GM19468 (cell line): ENCODE results near the gene BBS1.

Experiments used
- ATAC-seq: cut with Tn5 transposase; IDR thresholded peaks from one replicate; pipeline ENCODE4 v1.9.1; 2021; ENCODE audit warnings: mild to moderate bottlenecking, moderate library complexity, moderate number of reproducible peaks; ENCODE audit not compliant: unreplicated experiment; ENCODE audit errors: extremely low read depth

Gene BBS1

GRCh38 chr11:66476841-66477251 is 33.6 kb upstream of the BBS1 start:
- no peak for ATAC-seq

DNA sequence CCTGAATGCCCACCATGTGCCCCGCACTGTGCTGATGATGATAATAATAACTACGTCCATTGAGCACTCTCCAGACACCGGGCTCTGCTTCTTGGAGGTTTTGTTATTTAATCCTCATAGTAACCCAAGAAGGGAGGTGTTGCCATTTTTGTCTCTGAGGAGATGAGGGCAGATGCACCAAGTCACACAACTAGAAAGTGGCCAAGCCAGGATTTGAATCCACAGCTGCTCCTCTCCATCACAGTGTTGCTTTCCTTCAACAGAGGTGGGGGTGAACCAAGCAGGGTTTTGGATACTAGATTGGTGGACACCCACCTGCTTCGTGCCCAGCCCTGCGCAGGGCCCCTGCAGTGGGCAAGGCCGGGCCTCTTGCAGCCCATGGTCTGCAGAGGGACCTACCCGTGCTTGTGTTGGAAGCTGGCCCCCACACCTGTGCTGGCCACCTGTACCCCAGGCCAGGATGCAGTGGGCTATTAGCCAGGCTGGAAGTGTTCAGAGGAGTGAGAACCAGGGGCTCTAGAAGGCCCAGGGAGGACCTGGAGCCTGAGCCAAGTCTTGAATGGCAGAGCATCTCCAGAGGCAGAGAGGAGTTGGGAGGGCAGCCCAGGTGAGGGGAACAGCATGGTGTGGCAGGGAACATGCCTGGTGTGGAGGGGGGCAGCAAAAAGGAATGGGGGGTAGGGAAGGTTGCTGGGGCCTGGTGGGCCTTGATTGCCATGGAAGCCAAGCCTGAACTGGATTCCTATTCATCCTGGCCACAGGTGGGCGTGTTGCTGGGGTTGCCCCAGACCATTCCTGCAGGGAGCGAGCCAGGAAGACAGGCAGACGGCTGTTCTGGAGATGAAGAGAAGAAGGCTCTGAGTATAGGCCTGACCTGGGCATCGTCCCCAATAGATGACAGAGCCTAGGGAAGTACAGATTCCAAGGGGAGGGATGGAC is 32.9 kb upstream of the BBS1 start:
- no peak for ATAC-seq

DNA sequence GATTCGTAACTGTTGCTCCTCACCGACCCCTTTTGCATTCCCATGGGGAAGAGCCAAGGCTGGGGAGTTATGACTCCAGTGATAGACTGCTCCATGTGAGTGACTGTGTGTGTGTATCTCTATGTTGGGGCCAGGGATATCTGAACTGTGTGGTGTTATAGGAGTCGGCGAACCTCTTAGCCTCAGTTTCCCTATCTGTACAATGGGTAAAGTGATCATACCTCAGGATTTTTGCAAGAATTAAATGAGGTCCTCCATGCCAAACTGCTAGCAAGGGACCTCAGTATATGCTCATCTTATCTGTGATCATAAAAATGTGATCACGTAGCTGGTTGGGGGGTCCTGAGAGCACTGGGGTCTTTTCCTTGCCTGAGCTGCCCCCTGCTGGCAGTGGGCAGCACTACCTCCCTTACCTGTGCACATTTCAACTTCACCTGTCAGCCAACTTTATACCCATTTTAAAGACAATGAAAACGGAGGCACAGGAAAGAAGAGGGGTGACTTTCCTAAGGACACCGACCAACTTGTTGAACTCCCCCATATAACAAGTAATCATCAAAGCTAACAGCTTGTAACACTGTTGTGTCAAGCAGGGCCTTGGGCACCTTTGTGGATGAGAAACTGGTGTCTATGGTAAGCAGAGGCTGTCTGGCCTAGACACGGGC is 31.6 kb upstream of the BBS1 start:
- ATAC-seq, result no peak

DNA sequence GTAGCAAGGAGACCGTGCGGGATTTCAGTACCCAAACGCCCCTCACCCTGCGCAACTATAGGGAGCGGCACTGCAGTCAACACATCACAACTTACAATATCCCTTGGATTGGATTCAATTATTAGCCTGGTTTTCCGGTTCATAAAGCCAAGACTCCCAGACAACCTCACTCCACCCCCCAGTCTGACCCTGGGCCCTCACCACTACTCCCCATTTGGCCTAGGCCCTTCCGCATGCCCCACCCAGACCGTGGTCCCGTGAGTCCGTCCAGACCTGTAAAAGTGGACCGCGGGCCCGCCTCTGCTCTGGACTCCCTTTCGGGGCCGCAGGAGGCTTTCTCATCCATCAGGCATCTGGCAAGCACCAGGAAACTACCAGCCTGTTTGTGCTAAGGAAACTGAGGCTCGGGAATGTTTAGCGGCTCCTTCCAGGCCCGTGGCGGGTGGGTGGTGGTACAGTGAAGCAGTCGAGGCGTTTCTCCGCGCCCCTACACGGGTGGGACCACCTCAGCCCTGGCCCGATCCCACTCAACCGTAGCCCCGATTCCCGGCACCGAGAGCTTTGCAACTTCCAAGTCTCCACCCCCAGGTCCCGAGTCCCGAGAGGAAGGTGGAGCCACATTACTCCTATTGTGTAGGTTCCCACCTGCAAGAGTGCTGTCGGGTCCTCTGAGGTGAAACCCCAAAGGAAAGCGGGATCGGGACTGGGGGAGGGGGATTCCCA is 30.9 kb upstream of the BBS1 start:
- no peak for ATAC-seq

- peak; percentile 76 for ATAC-seq
Measured at GRCh38 chr11:66480117-66480938, 30.1 kb upstream of the BBS1 start, which contains the start of gene DPP3. TSS of gene DPP3 (plus strand) at chr11:66480434. CDS start at chr11:66482201, 1,767 bp downstream.

DNA sequence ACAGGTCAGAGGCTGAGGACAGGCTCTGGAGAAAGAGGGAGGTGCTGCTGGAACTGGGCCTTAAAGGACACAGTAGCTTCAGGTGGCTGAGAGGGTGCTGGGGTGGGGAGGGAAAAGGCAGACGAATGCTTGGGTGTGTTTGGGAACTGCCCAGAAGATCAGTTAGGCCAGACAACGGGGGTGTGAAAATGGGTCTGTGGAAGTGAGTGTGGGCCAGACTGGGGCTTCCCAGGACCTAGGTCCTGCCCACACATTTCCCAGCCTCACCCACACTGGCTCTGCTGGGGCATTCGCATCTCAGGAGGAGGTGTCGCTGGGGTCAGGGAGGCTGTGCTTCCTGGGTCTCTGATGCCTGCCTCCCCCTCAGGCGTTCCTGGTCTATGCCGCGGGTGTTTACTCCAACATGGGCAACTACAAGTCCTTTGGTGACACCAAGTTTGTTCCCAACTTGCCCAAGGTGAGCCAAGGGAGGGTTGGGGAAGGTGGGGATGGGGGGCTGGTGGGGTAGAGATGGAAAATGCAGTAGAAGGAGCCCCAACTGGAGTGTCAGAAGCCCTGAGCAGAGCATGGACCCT is 25.5 kb upstream of the BBS1 start:
- no peak for ATAC-seq

GRCh38 chr11:66488957-66489356 is 21.5 kb upstream of the BBS1 start:
- no peak for ATAC-seq

DNA sequence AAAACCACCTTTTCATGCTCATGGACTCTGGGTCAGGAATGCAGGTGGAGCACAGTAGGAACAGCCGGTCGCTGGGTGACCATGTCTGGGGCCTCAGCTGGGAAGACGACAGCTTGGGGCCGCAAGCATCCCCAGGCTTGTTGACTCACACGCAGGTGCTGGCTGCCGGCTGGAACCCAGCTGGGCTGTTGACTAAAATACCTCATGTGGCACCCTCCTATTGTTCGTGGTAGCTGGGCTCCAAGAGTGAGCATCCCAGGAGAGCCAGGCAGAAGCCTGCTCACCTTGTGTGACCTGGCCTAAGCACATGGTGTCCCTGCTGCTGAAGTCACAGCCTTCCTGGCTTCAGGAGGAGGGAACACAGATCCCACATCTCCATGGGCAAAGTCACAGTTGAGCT is 20.8 kb upstream of the BBS1 start:
- no peak for ATAC-seq

GRCh38 chr11:66491315-66491935 is 19.0 kb upstream of the BBS1 start:
- no peak for ATAC-seq

GRCh38 chr11:66492161-66492865 is 18.1 kb upstream of the BBS1 start:
- ATAC-seq, result no peak

DNA sequence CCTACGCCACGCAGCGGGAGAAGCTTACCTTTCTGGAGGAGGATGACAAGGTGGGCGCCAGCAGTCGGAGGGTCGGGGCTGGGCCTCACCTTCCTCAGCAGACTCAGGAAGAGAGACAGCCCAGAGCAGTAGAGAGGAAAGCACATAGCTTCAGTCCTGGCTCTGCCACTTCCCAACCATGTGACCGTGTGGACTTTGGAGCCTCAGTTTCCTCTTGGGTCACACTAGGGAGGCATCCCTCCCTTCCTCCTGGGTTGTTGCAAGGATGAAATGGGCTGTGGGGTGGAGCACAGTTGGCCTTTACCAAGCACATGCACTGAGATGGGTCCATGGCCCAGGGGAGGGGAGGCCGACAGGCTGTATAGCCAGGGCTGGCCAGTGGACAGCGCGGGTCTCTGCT is 17.3 kb upstream of the BBS1 start:
- ATAC-seq, result no peak

DNA sequence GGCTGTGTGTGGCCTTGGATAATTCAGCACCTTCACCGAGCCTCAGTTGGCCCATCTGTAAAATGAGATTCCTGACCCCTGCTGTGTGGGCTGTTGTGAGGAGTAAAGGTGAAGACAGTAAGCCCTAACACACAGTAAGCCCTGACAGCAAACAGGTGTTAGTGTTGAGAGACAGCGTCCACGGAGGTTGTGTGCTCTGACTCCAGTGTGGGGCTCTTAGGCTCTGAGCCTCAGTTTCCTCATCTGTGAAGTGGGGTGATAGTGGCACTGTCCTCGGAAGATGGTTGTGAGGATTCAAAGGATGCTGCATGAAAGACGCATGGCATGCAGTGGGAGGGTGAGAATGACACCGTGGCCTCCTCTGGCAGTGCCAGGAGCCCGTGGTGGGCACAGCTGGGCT is 16.0 kb upstream of the BBS1 start:
- ATAC-seq, result no peak

GRCh38 chr11:66494935-66495334 is 15.5 kb upstream of the BBS1 start:
- no peak for ATAC-seq

DNA sequence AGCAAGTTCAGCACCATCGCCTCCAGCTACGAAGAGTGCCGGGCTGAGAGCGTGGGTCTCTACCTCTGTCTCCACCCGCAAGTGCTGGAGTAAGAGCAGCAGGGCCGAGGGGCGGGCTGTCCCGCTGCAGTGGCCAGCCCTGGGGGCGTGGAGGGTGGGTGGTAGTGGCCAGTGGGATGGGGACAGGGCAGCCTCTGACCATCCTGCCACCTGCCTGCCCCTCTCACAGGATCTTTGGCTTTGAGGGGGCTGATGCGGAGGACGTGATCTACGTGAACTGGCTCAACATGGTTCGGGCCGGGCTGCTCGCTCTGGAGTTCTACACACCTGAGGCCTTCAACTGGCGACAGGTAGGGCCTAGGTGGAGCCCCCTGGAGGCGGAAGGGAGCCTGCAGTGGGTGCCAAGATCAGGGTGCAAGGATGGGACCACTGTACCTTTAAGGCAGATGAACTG is 15.0 kb upstream of the BBS1 start:
- ATAC-seq, result no peak

DNA sequence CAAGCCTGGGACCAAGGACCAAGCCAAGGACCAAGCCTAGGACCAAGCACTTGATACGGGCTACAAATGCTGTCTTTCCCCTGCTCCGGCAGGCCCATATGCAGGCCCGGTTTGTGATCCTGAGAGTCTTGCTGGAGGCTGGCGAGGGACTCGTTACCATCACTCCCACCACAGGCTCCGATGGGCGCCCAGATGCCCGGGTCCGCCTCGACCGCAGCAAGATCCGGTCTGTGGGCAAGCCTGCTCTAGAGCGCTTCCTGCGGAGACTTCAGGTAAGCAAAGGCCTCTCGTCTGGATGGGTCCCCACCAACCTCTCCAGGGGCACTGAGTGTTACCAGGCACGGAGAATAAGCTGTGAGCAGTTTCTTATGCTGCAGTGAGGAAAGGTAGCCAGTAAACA is 13.2 kb upstream of the BBS1 start:
- ATAC-seq, result no peak

DNA sequence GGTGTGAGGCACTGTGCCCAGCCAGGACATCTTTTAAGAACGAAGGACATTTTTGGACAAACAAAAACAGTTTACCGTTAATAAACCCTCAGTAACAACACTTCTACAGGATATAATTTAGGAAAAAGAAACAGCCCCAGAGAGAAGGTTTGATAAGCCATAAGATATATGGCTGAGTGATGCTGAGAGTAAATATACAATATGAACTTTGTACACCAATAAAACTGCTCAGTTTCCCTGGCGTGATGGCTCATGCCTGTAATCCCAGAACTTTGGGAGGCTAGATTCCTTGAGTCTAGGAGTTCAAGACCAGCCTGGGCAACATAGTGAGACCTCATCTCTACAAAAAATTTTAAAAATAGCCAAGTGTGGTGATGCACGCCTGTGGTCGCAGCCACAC is 11.9 kb upstream of the BBS1 start:
- no peak for ATAC-seq

DNA sequence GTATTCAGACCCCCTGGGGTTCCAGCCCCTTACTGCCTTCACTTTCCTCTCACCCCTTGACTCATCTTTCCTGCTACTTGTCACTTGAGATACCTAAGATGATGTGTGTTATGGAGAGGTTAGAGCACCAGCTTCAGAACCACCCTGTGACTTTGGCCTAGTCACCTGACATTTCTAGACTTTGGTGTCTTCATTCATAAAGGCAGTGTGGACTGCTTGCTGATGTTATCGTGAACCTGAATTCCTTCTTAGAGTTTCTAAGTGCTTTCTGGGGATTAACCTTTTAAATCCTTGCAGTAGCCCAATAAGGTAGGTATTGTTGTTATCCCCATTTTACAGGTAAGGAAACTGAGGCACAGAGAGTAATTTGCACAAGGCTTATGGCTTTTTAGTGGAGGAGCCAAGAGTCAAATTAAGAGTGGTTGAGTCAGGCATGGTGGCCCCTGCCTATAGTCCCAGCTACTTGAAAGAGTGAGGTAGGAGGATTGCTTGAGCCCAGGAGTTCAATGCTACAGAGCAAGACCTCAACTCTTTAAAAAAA is 5.1 kb upstream of the BBS1 start:
- ATAC-seq, result no peak

GRCh38 chr11:66509131-66509561 is 1.3 kb upstream of the BBS1 start:
- no peak for ATAC-seq
